Kidney glomerular epithelial cell (primary cell): Measurements from ENCODE around the gene GRIA1.
A peak's percentile ranks its signal among the peaks of the same experiment; 100 is the strongest.

Source experiments
- DNase-seq: peaks from one replicate; lab custom pipeline; 2025; lab: John Stamatoyannopoulos, UW

Gene GRIA1

DNA sequence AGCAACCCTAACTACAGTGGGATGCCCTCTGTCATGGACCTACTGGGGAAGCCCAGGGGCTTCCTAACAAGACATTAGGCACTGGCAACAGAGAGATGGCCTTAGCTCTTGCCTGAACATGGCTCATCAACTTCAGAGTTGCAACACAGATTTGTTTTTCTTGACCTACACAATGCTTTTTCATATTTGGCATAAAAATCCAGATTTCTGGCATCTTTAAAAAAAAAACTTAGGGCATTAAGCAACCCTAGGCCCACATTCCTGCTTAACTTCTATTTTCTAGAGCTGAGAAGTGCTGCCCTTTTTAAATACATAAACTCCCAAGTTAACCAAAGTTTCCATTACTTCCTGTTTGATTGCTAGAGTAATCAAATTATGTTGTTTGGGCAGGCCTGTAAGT lies 8.0 kb downstream of the GRIA1 start:
- DNase-seq, result no peak

DNA sequence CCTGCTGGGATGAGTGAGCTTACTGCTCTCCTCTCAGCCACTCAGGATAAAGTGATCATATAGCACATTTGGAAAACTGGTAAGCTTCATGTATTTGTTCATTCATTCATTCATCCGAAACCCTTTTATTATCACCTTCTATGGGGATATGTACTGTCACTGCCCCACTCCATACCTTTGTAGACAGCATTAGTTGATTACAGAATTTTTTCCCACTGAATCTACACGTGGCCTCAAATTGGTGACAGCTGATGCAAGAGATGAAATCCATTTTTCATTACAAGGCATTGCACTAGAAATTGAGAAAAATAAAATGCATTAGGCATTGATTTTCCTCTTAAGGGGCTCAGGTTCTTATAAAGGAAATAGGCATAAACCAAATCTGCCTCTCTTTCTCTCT lies 9.7 kb downstream of the GRIA1 start:
- no peak for DNase-seq

DNA sequence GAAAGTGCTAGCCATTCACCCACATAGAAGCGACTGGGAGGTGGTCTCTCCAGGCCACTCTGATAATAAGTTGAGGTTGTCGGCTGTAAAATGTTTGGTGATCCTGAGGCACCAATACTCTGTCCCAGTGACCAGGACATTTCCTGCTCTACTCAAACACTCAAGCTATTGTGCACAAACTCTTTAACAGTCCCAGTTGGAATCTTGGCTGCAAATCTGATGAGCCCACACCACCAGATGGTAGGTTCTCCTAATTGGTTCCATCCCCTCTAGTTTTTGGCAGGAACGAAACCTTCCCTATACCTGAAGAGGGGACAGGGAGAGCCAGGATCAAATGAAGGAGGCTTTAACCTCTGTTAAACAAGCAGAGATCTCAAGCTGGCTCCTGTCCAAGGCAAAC lies 14.3 kb downstream of the GRIA1 start:
- DNase-seq, result no peak

DNA sequence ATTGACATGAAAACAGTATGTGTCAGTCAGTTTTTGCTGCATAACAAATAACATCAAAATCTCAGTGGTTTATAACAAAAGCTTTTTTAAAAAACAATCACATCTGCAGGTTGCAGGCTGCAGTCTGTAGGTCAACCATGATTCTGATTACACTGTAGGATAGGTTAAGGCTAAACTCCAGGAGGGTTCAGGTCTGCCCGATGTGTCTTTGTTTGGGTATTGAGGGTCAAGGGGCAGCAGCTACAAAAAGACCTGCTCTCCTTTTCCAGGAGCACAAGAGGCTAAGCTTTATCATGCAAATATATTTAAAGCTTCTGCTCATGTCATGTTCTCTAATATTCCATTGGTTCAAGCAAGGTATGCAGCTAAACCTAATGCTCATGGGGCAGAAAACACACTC lies 18.2 kb downstream of the GRIA1 start:
- DNase-seq, result no peak

DNA sequence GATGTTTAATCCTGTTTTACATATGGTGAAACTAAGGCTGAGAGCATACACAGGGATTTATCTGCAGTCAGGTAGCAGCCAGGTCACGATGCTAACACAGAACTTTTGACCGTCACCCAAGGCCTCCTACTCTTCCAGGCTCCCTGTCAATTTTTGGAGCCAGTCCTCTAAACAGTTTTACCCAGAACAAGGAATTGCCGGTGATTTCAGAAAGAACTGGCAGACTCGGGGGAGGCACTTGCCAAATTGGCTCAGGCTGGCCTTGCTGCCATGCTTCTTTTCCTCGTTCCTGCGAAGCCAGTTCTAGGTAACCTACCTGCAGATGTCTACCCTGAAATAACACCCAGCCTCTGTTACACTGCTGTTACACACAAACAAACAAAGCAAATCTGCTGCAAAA lies 21.2 kb downstream of the GRIA1 start:
- no peak for DNase-seq

DNA sequence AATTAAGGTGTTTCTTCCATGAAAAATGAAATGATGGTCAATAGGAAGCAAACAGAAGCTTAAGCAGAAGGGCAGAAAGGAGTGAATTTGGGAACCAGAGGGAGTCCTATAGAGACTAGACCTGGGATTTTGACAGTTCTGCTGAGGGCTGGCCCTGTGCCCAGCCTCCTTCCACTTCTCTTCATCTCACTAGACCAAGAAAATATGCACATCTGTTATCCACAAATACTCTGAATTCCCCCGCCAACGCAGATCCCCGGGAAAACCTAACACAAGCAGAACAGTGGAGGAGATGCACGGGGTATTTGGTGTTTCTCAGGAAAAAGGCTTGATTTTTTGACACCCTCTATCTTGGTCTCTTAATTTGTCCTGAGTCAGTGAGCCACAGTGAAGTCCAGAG lies 22.7 kb downstream of the GRIA1 start:
- DNase-seq, result no peak

DNA sequence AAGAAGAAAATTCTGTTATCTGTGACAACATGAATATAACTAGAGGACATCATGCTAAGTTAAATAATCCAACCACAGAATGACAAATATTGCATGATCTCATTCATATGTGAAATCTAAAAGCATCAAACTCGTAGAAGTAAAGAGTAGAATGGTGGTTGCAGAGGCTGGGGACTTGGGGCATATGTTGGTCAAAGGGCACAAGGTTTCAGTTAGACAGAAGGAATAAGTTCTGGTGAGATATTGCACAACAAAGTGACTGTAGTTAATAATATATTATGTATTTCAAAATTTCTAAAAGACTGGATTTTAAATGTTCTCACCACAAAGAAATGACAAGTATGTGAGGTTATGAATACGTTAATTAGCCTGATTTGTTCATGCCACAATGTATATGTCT lies 24.8 kb downstream of the GRIA1 start:
- no peak for DNase-seq

DNA sequence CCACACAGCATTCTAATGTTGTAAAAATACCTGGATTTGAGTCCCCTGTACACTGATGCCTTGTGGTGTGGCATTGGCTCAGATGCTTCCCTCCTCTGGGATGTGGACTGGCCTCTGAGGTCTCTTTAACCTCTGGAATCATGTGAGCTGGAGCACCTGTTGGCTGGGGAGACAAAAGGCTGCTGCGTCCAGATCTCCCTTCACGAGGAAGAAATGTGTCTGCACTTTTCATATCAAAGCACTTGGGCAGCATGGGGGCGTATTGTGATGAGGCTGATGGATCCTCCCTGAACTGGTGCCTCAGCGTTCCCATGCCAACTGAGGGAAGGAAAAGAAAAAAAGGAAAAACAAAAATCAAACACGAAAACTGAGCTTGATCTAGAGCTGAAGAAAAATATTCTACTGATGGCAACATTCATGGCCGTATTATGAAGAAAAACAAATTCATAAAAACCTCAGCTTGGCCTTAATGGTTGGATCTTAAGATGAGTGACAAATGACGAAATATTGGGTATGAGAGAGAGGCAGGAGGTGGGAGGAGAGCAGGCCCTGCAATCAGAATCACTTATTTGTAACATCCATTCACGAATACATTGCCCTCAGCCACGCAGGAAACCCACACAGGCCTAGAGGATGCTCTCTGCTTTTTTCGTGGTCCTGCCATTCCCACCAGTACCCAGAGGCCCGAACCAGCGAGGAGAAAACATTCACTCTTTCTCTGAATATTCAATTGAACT lies 26.2 kb downstream of the GRIA1 start:
- no peak for DNase-seq

DNA sequence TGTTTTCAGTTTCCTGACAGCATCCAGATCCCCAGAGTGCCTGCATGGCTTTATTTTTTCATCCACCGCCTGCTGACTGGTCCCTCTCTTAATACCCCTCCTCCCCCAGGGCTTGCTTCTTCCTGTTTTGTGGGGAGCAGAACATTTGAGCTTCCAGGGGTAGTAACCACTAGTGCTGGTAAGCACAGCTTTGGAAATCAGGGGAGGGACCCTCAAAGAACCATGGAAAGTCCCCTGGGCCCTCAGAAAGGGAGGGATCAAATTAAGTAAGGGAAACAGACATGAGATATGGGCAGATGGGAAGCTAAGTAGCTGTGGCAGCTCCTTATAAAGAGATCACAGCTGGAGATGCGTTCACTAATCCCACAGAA lies 26.8 kb downstream of the GRIA1 start:
- DNase-seq, result no peak

DNA sequence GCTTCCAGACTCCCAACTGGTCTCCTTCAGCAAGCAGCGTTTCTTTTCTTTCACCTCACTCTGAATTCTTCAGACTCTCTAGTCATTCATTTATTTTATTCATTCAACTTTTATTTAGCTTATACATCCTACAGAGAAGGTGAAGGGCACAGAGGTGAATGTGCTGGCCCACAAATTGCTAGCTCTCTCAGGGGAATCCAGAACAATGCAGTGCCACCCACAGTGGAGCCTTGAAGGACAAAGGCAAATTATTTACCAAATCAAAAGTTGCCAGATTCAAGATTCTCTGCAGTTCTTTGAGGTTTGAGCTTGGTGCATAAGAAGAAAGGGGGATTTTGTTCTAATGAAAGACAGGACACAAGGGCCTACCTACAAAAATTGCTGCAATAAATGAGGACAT lies 29.7 kb downstream of the GRIA1 start:
- no peak for DNase-seq

DNA sequence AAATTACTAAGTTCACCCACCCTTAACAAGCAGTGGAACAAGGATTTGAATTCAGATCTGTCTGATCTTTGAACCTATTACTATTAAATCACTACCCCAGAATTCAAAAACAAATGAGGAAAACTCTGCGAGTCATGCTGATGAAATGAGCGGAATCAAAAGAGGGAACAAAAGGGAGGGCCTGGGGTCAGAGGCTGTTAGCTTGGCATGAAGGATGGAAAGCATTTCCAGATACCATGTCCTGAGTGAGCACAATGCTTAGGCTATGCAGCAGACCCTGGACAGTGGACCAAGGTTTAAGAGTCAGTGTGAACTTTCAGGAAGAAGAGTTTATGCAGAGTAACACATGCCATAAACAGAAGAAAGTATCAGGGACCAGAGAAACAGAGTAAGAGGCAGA lies 30.5 kb downstream of the GRIA1 start:
- peak; percentile 18 for DNase-seq

DNA sequence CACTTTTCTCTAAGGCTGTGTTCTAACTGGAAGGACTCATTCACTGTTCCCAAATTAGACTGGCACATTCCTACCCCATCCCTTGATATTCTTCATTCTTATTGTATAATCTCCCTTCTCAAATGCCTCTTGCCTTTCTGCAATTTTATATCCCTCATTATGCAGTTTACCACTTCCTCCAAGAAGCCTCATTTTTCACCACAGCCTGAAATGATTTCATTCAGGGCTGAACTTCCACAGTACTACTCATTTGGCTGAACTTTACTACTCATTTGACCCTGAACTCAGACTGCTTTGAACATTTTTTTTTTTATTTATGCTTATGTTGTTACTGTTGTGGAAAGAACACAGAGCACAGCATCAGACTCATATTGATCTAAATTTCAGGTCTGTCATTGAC lies 32.7 kb downstream of the GRIA1 start:
- DNase-seq, result no peak

DNA sequence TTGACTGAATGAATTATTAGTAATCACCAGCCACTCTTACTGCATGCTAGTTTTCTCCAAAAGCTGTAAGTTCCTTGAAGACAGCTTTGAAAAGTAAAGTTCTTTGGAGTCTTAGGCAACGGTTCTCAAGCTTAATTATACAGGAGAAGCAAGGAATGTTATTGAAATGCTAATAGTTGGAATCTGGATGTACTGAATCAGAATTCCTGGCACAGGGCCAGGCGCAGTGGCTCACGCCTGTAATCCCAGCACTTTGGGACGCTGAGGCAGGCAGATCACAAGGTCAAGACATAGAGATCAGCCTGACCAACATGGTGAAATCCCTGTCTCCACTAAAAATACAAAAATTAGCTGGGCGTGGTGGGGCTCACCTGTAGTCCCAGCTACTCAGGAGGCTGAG lies 33.4 kb downstream of the GRIA1 start:
- no peak for DNase-seq

DNA sequence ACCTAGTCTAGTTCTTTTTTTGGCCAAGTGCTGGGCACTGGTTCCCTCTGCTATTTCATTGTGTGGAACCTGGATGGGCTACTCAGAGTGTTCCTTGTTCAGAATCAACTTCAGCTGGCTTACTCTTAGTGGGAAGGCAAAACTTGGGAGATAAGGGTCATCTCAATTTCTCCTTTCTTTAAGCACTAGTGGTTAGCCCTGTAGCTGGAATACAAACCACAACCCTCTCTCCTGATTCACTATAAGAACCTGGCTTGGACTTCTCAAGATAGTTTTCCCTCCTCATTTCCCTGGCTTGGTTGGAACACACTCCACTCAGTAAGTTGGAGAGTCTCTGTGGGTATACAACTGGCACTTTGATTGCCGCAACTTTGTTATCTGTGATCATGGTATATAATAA lies 35.1 kb downstream of the GRIA1 start:
- DNase-seq, result no peak

DNA sequence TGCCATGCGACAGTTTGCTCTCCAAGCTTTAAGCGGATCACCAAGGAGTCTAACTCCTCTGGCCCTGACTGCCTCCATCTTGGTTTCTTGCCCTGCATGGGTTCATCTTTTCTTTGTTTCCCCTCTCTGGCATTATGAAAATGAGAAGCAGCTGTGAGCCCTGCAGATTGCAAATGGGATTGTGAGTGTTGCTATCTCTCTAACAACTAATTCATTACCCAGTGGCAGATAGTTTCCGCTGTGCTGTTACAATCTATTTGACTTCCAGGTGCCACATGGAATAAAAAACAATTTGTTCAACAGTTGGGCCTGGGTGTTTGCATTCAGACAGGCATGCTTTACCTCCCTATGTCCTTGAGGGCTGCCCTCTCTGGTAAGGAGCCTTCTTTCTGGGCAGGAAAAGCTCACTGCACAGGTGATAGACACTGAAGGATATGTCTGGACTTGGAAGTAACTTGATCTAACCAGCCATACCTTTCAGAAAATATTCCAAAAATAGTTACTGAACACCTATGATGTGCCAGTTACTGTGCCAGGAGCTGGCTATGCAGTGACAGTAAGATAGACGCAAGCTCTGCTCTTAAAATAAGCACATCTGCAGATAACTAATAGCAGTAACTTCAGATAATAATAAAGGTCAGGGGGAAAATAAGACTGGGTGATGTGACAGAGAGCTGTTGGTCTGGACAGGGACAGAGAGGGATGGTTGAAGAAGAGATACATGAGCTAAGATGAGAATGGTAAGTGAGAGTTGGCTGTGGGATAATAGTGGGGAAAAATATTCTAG lies 40.1 kb downstream of the GRIA1 start:
- no peak for DNase-seq

DNA sequence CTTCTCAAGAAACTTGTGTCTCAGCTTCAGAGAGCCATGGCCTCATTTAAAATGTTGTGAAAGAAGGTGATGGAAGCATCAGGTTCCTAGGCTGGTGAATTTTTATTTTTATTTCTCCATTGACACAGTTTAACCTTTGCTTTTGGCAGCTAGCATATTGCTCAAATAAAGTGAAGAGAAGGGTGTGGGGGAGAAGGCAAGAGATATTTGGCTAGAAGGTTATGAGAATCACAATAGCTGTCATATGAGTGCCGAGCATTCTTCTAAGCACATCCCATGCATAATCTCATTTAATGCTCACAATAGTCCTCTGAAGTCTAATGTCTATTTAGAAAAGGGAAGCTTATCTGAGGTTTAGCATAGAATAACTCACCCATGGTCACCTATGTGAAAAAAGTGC lies 43.1 kb downstream of the GRIA1 start:
- no peak for DNase-seq

DNA sequence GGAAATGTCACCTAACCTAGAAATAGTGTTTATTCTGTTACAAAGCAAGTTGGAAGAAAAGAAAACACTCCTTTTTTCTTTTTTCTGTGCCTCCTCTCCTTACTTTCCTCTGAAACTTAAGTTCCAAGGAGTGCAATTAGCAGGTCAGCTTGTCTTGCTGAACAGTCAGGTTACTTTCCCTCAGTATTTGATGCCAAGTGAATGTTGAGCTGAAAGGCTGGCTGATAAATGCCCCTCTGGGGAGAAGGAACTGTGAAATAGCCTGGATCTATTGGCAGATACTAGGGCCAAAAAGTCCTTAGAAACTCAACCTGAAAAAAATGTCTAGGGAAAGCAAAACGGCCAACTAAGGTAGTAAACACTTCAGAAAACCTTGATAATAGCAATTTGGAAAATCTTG lies 43.6 kb downstream of the GRIA1 start:
- no peak for DNase-seq

DNA sequence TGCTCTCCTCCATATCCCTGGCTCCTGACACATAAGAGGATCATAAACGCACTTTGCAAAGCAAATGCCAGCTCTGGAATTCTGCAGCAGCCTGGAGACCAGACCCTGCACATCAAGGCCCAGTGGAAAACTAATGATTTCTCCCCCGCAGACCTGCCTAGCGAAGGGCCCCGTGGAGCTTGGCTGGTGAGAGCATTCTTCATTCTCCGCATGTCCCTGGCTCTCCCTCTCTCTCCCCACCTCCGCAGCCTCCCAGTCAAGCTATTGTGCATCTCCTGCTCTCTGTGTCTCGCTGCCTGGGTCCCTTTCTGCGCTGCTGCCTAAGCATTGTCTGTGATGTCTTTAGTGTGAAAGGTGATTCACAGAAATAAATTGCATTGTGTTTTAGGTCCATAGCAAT lies 46.7 kb downstream of the GRIA1 start:
- DNase-seq, result no peak

DNA sequence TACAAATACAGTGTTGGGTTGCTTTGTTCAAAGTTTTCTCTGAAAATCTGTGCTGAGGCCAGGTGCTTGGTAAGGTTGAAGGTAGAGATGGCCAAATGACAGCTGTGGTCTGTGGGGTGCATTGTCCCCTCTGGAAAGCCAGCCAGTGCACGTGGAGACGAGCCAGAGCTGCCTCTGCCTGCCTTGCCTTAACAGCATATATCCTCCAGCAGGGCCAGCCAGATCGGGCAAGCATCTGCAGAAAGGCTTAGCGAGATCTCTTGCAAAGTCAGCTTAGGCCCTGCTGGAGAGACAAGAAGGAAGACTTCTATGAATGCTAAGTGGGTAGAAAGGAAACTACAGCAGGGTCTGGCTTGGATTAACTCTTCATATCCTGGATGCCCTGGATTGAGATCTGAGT lies 49.5 kb downstream of the GRIA1 start:
- DNase-seq, result no peak

DNA sequence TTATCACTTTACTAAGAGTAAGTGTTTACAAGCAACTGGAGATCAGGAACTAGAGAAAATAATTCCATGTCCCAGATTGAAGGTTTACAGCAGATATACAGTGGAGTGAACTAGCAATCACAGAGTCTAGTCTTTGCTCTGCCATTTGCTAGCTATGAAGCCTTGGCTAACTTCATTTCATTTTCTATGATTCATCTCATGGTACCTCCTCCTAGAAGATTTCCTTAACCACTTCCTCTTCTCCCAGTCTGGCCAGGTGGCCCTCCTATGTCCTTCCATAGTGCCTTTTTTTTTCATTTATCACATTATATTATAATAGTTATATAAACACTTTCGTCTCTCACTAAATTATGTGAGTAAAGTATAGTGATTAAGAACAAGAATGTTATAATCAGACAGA lies 52.1 kb downstream of the GRIA1 start:
- peak; percentile 12 for DNase-seq

DNA sequence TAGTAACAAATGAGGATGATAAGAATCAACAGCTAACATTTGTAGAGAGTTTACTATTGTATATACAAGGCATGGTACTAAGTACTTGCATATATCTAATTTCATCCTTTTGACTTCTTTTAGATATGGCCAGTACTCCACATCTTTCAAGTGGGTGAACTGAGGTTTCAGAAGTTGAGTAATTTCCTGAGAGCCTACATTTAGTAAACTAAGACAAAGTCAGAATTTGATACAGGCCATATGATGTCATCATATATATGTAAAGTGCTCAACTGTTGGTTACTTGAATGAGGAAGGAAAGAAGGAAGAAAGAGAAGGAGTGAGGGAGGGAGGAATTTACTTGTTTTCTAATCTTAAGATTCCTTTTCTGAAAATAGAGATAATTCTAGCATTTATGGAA lies 52.8 kb downstream of the GRIA1 start:
- no peak for DNase-seq

DNA sequence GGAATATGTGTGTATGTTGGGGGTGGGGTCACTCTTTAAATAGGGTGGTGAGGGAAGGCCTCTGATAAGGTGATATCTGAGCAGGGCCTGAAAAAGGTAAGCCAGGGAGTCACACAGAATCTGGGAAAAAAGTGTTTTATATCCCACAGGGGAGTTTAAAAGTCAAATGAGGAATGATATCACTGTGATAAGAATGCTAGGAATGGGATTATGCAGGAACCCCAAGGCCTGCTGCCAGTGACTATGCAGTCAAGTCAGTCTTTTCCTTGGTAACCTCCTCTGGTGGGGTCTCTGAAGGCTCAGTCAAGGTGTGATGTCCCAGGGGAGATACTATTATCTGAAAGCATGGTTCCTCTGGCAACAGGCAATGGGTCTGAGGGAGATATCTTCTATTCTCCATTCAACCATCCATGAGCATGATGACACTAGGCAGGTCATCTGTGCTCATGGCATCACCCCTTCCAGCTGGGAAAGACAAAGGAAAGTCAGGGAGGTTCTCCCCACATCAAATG lies 53.5 kb downstream of the GRIA1 start:
- no peak for DNase-seq

DNA sequence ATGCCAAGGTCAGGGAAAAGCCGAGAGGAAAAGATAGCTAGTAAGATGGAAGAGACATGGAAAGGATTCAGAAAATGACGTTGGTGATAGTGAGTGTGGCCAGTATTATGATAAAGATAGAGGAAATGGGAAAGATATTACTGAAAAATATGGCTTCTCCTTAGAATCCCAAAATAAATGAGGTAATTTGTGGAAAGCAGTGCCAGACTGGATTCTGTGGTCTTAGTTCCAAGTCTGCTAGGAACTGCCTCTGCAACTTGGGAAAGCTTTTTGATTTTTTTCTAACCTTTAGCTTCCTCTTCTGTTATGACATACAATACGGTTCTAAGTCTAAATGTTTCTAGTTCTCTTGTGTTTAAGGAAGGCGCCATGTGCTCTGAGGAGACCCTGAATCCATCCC lies 54.2 kb downstream of the GRIA1 start:
- no peak for DNase-seq

DNA sequence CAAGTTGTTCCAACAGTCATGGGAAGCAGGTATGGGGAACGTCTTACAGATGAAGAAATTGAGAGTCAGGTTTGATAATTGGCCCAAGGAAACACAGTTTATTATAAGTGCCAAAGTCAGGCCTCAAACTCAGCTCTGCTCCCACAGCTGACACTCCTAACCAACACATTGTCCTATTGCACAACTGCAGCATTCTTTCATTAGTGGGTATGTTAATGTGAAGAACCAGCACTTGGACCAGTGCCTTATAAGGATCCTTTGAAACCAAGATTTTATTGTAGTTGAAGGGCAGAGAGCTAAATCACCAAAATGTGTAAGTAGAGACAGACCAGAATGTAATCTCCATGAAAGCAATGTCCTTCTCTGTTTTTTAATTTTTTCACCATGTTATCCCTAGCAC lies 56.1 kb downstream of the GRIA1 start:
- DNase-seq, result no peak
